ENCODE results near the gene CMTM7. TPM values are rescaled to one million over a fixed set of nuclear protein-coding genes. Genes with fewer than 3 reads are reported as not detected.

The CMTM7 gene
- total and polyA plus RNA-seq, 9 of the 15 experiments (the other 6 are each of a cell fraction or from before 2014, with no cell fraction given), result 0.03 to 1.6 (median 0.42) TPM; not detected in 4

DNA sequence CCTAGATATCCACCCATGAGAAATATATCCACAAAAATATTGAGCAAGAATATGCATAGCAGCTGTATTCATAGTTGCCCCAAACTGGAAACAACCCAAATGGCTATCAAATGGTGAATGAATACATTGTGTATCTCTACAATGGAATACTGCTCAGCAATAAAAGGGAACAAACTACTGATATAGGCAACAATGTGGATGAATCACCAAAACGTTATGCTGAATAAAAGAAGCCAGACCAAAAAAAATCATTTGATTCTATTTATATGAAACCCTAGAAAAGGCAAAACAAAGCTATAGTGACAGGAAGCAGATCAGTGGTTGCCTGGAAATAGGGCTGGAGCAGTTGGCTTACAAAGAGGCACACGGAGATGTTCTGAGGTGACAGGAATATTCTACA lies 15.5 kb upstream of the CMTM7 start (continued):
- TF ChIP-seq REST (IDR thresholded peaks at IDR 0.05; ENCODE audit: borderline replicate concordance) (no peak), REST (CRISPR knock-in tag; IDR thresholded peaks at IDR 0.05; ENCODE audit: low read depth) (no peak), ASH1L (IDR thresholded peaks at IDR 0.05; ENCODE audit: borderline replicate concordance, low read depth, partially characterized antibody) (no peak), PTTG1 (tag; IDR thresholded peaks at IDR 0.05; ENCODE audit: low read depth) (no peak), ILF3 (IDR thresholded peaks at IDR 0.05; ENCODE audit: borderline replicate concordance) (no peak), TFE3 (CRISPR knock-in tag; IDR thresholded peaks at IDR 0.05) (no peak), ZBED1 (IDR thresholded peaks at IDR 0.05) (no peak), TRIM24 (IDR thresholded peaks at IDR 0.05) (no peak), L3MBTL2 (IDR thresholded peaks at IDR 0.05) (no peak), HNRNPH1 (optimal IDR thresholded peaks at IDR 0.05; ENCODE audit: low read depth, low read length) (no peak), ZSCAN32 (CRISPR knock-in tag; IDR thresholded peaks at IDR 0.05) (no peak), ZNF57 (CRISPR knock-in tag; IDR thresholded peaks at IDR 0.05) (no peak), E2F5 (CRISPR knock-in tag; IDR thresholded peaks at IDR 0.05) (no peak)
- TF ChIP-seq, protein P1, sequence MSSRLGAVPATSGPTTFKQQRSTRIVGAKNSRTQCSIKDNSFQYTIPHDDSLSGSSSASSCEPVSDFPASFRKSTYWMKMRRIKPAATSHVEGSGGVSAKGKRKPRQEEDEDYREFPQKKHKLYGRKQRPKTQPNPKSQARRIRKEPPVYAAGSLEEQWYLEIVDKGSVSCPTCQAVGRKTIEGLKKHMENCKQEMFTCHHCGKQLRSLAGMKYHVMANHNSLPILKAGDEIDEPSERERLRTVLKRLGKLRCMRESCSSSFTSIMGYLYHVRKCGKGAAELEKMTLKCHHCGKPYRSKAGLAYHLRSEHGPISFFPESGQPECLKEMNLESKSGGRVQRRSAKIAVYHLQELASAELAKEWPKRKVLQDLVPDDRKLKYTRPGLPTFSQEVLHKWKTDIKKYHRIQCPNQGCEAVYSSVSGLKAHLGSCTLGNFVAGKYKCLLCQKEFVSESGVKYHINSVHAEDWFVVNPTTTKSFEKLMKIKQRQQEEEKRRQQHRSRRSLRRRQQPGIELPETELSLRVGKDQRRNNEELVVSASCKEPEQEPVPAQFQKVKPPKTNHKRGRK (tag; IDR thresholded peaks at IDR 0.05), result no peak
- TF ChIP-seq, protein P2, sequence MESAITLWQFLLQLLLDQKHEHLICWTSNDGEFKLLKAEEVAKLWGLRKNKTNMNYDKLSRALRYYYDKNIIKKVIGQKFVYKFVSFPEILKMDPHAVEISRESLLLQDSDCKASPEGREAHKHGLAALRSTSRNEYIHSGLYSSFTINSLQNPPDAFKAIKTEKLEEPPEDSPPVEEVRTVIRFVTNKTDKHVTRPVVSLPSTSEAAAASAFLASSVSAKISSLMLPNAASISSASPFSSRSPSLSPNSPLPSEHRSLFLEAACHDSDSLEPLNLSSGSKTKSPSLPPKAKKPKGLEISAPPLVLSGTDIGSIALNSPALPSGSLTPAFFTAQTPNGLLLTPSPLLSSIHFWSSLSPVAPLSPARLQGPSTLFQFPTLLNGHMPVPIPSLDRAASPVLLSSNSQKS (CRISPR knock-in tag; IDR thresholded peaks at IDR 0.05), result no peak

Data from K562 (cell line).